ENCODE measurements around the gene ARHGAP27.

Gene ARHGAP27

GRCh38 chr17:45357364-45357997 is 75.2 kb downstream of the ARHGAP27 start:
- Histone ChIP-seq H3K4me3 (ENCODE audit: insufficient read length, low read depth) (no peak overlapping the region), H3K4me1 (ENCODE audit: insufficient read depth, insufficient read length) (peaks cover 5% of the 10 kb centered on the region), H3K27me3 (ENCODE audit: insufficient read depth, insufficient read length) (no peaks in the 10 kb centered on the region), H3K9ac (ENCODE audit: insufficient read length, low read depth) (no peak overlapping the region), H3K9me3 (ENCODE audit: insufficient read depth, low read length) (peaks cover 3% of the 10 kb centered on the region; the same call in 1 of the 2 replicates), H3K36me3 (ENCODE audit: insufficient read depth, insufficient read length, low read length) (no peaks in the 10 kb centered on the region)
- TF ChIP-seq ZNF274 (IDR thresholded peaks at IDR 0.05; ENCODE audit: low read depth, low read length) (no peak), SUZ12 (IDR thresholded peaks at IDR 0.05; ENCODE audit: extremely low read depth, insufficient read depth, insufficient read length) (no peak), YY1 (IDR thresholded peaks at IDR 0.05; ENCODE audit: insufficient read depth, insufficient read length) (no peak)
- no peak for DNase-seq (ENCODE audit: low read depth, low spot score)

- Histone ChIP-seq H3K4me1 (ENCODE audit: insufficient read depth, insufficient read length) (peaks cover 5% of the 10 kb centered on the region), H3K9ac (ENCODE audit: insufficient read length, low read depth) (no peak overlapping the region), H3K27me3 (ENCODE audit: insufficient read depth, insufficient read length) (no peaks in the 10 kb centered on the region), H3K9me3 (ENCODE audit: insufficient read depth, low read length) (peaks cover 13% of the 10 kb centered on the region), H3K36me3 (ENCODE audit: insufficient read depth, insufficient read length, low read length) (no peaks in the 10 kb centered on the region), H3K4me3 (ENCODE audit: insufficient read length, low read depth) (no peak overlapping the region)
- no peak for DNase-seq (ENCODE audit: low read depth, low spot score)
- TF ChIP-seq YY1 (IDR thresholded peaks at IDR 0.05; ENCODE audit: insufficient read depth, insufficient read length) (no peak), SUZ12 (IDR thresholded peaks at IDR 0.05; ENCODE audit: extremely low read depth, insufficient read depth, insufficient read length) (no peak)
Measured at GRCh38 chr17:45355087-45355486, 77.6 kb downstream of the ARHGAP27 start.

- TF ChIP-seq ZNF274 (IDR thresholded peaks at IDR 0.05; ENCODE audit: low read depth, low read length) (no peak), YY1 (IDR thresholded peaks at IDR 0.05; ENCODE audit: insufficient read depth, insufficient read length) (no peak), SUZ12 (IDR thresholded peaks at IDR 0.05; ENCODE audit: extremely low read depth, insufficient read depth, insufficient read length) (no peak)
- H3K9me3 ChIP-seq (ENCODE audit: insufficient read depth, low read length) = peaks cover 13% of the 10 kb centered on the region
- H3K36me3 ChIP-seq (ENCODE audit: insufficient read depth, insufficient read length, low read length) = no peaks in the 10 kb centered on the region
- no peaks in the 10 kb centered on the region for H3K27me3 ChIP-seq (ENCODE audit: insufficient read depth, insufficient read length)
- no peak overlapping the region for H3K4me3 ChIP-seq (ENCODE audit: insufficient read length, low read depth)
- H3K4me1 ChIP-seq (ENCODE audit: insufficient read depth, insufficient read length) = peaks cover 5% of the 10 kb centered on the region
- DNase-seq (ENCODE audit: low read depth, low spot score) = no peak
- no peak overlapping the region for H3K9ac ChIP-seq (ENCODE audit: insufficient read length, low read depth)
Measured at GRCh38 chr17:45353043-45353442, 79.6 kb downstream of the ARHGAP27 start.

GRCh38 chr17:45351831-45352230 is 80.8 kb downstream of the ARHGAP27 start:
- H3K27me3 ChIP-seq (ENCODE audit: insufficient read depth, insufficient read length) = no peaks in the 10 kb centered on the region
- H3K4me3 ChIP-seq (ENCODE audit: insufficient read length, low read depth) = no peak overlapping the region
- H3K9ac ChIP-seq (ENCODE audit: insufficient read length, low read depth) = no peak overlapping the region
- peaks cover 5% of the 10 kb centered on the region for H3K4me1 ChIP-seq (ENCODE audit: insufficient read depth, insufficient read length)
- H3K36me3 ChIP-seq (ENCODE audit: insufficient read depth, insufficient read length, low read length) = no peaks in the 10 kb centered on the region
- peaks cover 13% of the 10 kb centered on the region for H3K9me3 ChIP-seq (ENCODE audit: insufficient read depth, low read length)
- DNase-seq (ENCODE audit: low read depth, low spot score) = no peak
- TF ChIP-seq YY1 (IDR thresholded peaks at IDR 0.05; ENCODE audit: insufficient read depth, insufficient read length) = no peak
- TF ChIP-seq ZNF274 (IDR thresholded peaks at IDR 0.05; ENCODE audit: low read depth, low read length) = no peak

- no peak overlapping the region for H3K4me3 ChIP-seq (ENCODE audit: insufficient read length, low read depth)
- no peak for DNase-seq (ENCODE audit: low read depth, low spot score)
Measured at GRCh38 chr17:45347444-45347843, 85.2 kb downstream of the ARHGAP27 start.

GRCh38 chr17:45346216-45347015 is 86.3 kb downstream of the ARHGAP27 start:
- no peak for DNase-seq (ENCODE audit: low read depth, low spot score)
- TF ChIP-seq YY1 (IDR thresholded peaks at IDR 0.05; ENCODE audit: insufficient read depth, insufficient read length) (no peak), SUZ12 (IDR thresholded peaks at IDR 0.05; ENCODE audit: extremely low read depth, insufficient read depth, insufficient read length) (no peak), ZNF274 (IDR thresholded peaks at IDR 0.05; ENCODE audit: low read depth, low read length) (no peak)
- H3K4me3 ChIP-seq (ENCODE audit: insufficient read length, low read depth) = no peak overlapping the region
- no peak overlapping the region for H3K9ac ChIP-seq (ENCODE audit: insufficient read length, low read depth)
- no peaks in the 10 kb centered on the region for H3K36me3 ChIP-seq (ENCODE audit: insufficient read depth, insufficient read length, low read length)
- no peaks in the 10 kb centered on the region for H3K27me3 ChIP-seq (ENCODE audit: insufficient read depth, insufficient read length)
- peaks cover 5% of the 10 kb centered on the region for H3K4me1 ChIP-seq (ENCODE audit: insufficient read depth, insufficient read length)
- peaks cover 3% of the 10 kb centered on the region; the same call in 1 of the 2 replicates for H3K9me3 ChIP-seq (ENCODE audit: insufficient read depth, low read length)

More at GRCh38 chr17:45347444-45347843, 85.2 kb downstream of the ARHGAP27 start:
- peaks cover under 1% of the 10 kb centered on the region for H3K4me1 ChIP-seq (ENCODE audit: insufficient read depth, insufficient read length)
- H3K9ac ChIP-seq (ENCODE audit: insufficient read length, low read depth) = no peak overlapping the region
- H3K9me3 ChIP-seq (ENCODE audit: insufficient read depth, low read length) = peaks cover 13% of the 10 kb centered on the region
- H3K36me3 ChIP-seq (ENCODE audit: insufficient read depth, insufficient read length, low read length) = no peaks in the 10 kb centered on the region
- TF ChIP-seq ZNF274 (IDR thresholded peaks at IDR 0.05; ENCODE audit: low read depth, low read length) (no peak), YY1 (IDR thresholded peaks at IDR 0.05; ENCODE audit: insufficient read depth, insufficient read length) (no peak), SUZ12 (IDR thresholded peaks at IDR 0.05; ENCODE audit: extremely low read depth, insufficient read depth, insufficient read length) (no peak)
- no peaks in the 10 kb centered on the region for H3K27me3 ChIP-seq (ENCODE audit: insufficient read depth, insufficient read length)

GRCh38 chr17:45345554-45346215 is 87.0 kb downstream of the ARHGAP27 start:
- Histone ChIP-seq H3K27me3 (ENCODE audit: insufficient read depth, insufficient read length) (no peaks in the 10 kb centered on the region), H3K9ac (ENCODE audit: insufficient read length, low read depth) (no peak overlapping the region), H3K4me1 (ENCODE audit: insufficient read depth, insufficient read length) (peaks cover 5% of the 10 kb centered on the region), H3K4me3 (ENCODE audit: insufficient read length, low read depth) (no peak overlapping the region), H3K9me3 (ENCODE audit: insufficient read depth, low read length) (no peaks in the 10 kb centered on the region), H3K36me3 (ENCODE audit: insufficient read depth, insufficient read length, low read length) (no peaks in the 10 kb centered on the region)
- TF ChIP-seq SUZ12 (IDR thresholded peaks at IDR 0.05; ENCODE audit: extremely low read depth, insufficient read depth, insufficient read length) = no peak
- no peak for TF ChIP-seq ZNF274 (IDR thresholded peaks at IDR 0.05; ENCODE audit: low read depth, low read length)
- TF ChIP-seq YY1 (IDR thresholded peaks at IDR 0.05; ENCODE audit: insufficient read depth, insufficient read length) = no peak
- no peak for DNase-seq (ENCODE audit: low read depth, low spot score)
